Measurements from ENCODE around the gene BCAS4.

BCAS4 gene

GRCh38 chr20:50821994-50822393 lies 27.1 kb downstream of the BCAS4 start:
- H3K9me3 ChIP-seq (ENCODE audit: control insufficient read depth, low read length): no peaks in the 10 kb centered on the region
- no peak overlapping the region for H3K27ac ChIP-seq (ENCODE audit: insufficient read depth, low read depth, low read length, poor library complexity, severe bottlenecking)
- no peaks in the 10 kb centered on the region for H3K4me1 ChIP-seq (ENCODE audit: control insufficient read depth, insufficient read depth, low read length)
- no peak overlapping the region for H3K4me3 ChIP-seq (ENCODE audit: insufficient read depth, low read depth, low read length)
- H3K36me3 ChIP-seq (ENCODE audit: control insufficient read depth, insufficient read depth, low read length): no peaks in the 10 kb centered on the region
- 94 to 96% methylated on average over 7 of the region's 7 CpGs for WGBS, 2 experiments
- no peaks in the 10 kb centered on the region for H3K27me3 ChIP-seq (ENCODE audit: control insufficient read depth, insufficient read depth, low read length, poor library complexity, severe bottlenecking)

GRCh38 chr20:50823319-50823718 lies 28.5 kb downstream of the BCAS4 start:
- Histone ChIP-seq H3K4me1 (ENCODE audit: control insufficient read depth, insufficient read depth, low read length) (no peaks in the 10 kb centered on the region), H3K4me3 (ENCODE audit: insufficient read depth, low read depth, low read length) (no peak overlapping the region), H3K27me3 (ENCODE audit: control insufficient read depth, insufficient read depth, low read length, poor library complexity, severe bottlenecking) (no peaks in the 10 kb centered on the region), H3K9me3 (ENCODE audit: control insufficient read depth, low read length) (no peaks in the 10 kb centered on the region), H3K27ac (ENCODE audit: insufficient read depth, low read depth, low read length, poor library complexity, severe bottlenecking) (no peak overlapping the region), H3K36me3 (ENCODE audit: control insufficient read depth, insufficient read depth, low read length) (no peaks in the 10 kb centered on the region)
- WGBS, 2 experiments: 86 to 98% methylated on average over 5 to 6 of the region's 6 CpGs

- no peaks in the 10 kb centered on the region for H3K27me3 ChIP-seq (ENCODE audit: control insufficient read depth, insufficient read depth, low read length, poor library complexity, severe bottlenecking)
- no peaks in the 10 kb centered on the region for H3K4me1 ChIP-seq (ENCODE audit: control insufficient read depth, insufficient read depth, low read length)
- H3K9me3 ChIP-seq (ENCODE audit: control insufficient read depth, low read length): no peaks in the 10 kb centered on the region
- WGBS, 2 experiments: 95 to 97% methylated on average over 3 of the region's 3 CpGs
- no peaks in the 10 kb centered on the region for H3K36me3 ChIP-seq (ENCODE audit: control insufficient read depth, insufficient read depth, low read length)
- no peak overlapping the region for H3K4me3 ChIP-seq (ENCODE audit: insufficient read depth, low read depth, low read length)
- H3K27ac ChIP-seq (ENCODE audit: insufficient read depth, low read depth, low read length, poor library complexity, severe bottlenecking): no peak overlapping the region
Observed at GRCh38 chr20:50824137-50824536, 29.3 kb downstream of the BCAS4 start.

GRCh38 chr20:50826121-50826520 lies 31.3 kb downstream of the BCAS4 start:
- 86 to 95% methylated on average over 2 of the region's 2 CpGs for WGBS, 2 experiments
- Histone ChIP-seq H3K4me3 (ENCODE audit: insufficient read depth, low read depth, low read length) (no peak overlapping the region), H3K4me1 (ENCODE audit: control insufficient read depth, insufficient read depth, low read length) (no peaks in the 10 kb centered on the region), H3K27me3 (ENCODE audit: control insufficient read depth, insufficient read depth, low read length, poor library complexity, severe bottlenecking) (no peaks in the 10 kb centered on the region), H3K36me3 (ENCODE audit: control insufficient read depth, insufficient read depth, low read length) (no peaks in the 10 kb centered on the region), H3K27ac (ENCODE audit: insufficient read depth, low read depth, low read length, poor library complexity, severe bottlenecking) (no peak overlapping the region), H3K9me3 (ENCODE audit: control insufficient read depth, low read length) (no peaks in the 10 kb centered on the region)

GRCh38 chr20:50828363-50829136 lies 33.7 kb downstream of the BCAS4 start:
- H3K4me1 ChIP-seq (ENCODE audit: control insufficient read depth, insufficient read depth, low read length): no peaks in the 10 kb centered on the region
- H3K27me3 ChIP-seq (ENCODE audit: control insufficient read depth, insufficient read depth, low read length, poor library complexity, severe bottlenecking): no peaks in the 10 kb centered on the region
- H3K9me3 ChIP-seq (ENCODE audit: control insufficient read depth, low read length): no peaks in the 10 kb centered on the region
- WGBS, 2 experiments: 93% methylated on average over 13 of the region's 13 CpGs
- H3K4me3 ChIP-seq (ENCODE audit: insufficient read depth, low read depth, low read length): no peak overlapping the region
- H3K27ac ChIP-seq (ENCODE audit: insufficient read depth, low read depth, low read length, poor library complexity, severe bottlenecking): no peak overlapping the region
- H3K36me3 ChIP-seq (ENCODE audit: control insufficient read depth, insufficient read depth, low read length): no peaks in the 10 kb centered on the region

- H3K36me3 ChIP-seq (ENCODE audit: control insufficient read depth, insufficient read depth, low read length): no peaks in the 10 kb centered on the region
- WGBS, 2 experiments: 81 to 87% methylated on average over 6 of the region's 6 CpGs
- H3K27me3 ChIP-seq (ENCODE audit: control insufficient read depth, insufficient read depth, low read length, poor library complexity, severe bottlenecking): no peaks in the 10 kb centered on the region
Observed at GRCh38 chr20:50831622-50832021, 36.8 kb downstream of the BCAS4 start.

GRCh38 chr20:50834599-50835005 lies 39.7 kb downstream of the BCAS4 start:
- no peaks in the 10 kb centered on the region for H3K27me3 ChIP-seq (ENCODE audit: control insufficient read depth, insufficient read depth, low read length, poor library complexity, severe bottlenecking)
- no peaks in the 10 kb centered on the region for H3K4me1 ChIP-seq (ENCODE audit: control insufficient read depth, insufficient read depth, low read length)
- H3K27ac ChIP-seq (ENCODE audit: insufficient read depth, low read depth, low read length, poor library complexity, severe bottlenecking): no peak overlapping the region
- no peaks in the 10 kb centered on the region for H3K36me3 ChIP-seq (ENCODE audit: control insufficient read depth, insufficient read depth, low read length)
- H3K9me3 ChIP-seq (ENCODE audit: control insufficient read depth, low read length): no peaks in the 10 kb centered on the region
- H3K4me3 ChIP-seq (ENCODE audit: insufficient read depth, low read depth, low read length): no peak overlapping the region
- WGBS, 2 experiments: 91 to 93% methylated on average over 5 of the region's 5 CpGs

More at GRCh38 chr20:50831622-50832021, 36.8 kb downstream of the BCAS4 start:
- no peaks in the 10 kb centered on the region for H3K4me1 ChIP-seq (ENCODE audit: control insufficient read depth, insufficient read depth, low read length)
- no peak overlapping the region for H3K4me3 ChIP-seq (ENCODE audit: insufficient read depth, low read depth, low read length)
- H3K9me3 ChIP-seq (ENCODE audit: control insufficient read depth, low read length): no peaks in the 10 kb centered on the region
- no peak overlapping the region for H3K27ac ChIP-seq (ENCODE audit: insufficient read depth, low read depth, low read length, poor library complexity, severe bottlenecking)

GRCh38 chr20:50837532-50838321 lies 42.9 kb downstream of the BCAS4 start:
- Histone ChIP-seq H3K27ac (ENCODE audit: insufficient read depth, low read depth, low read length, poor library complexity, severe bottlenecking) (no peak overlapping the region), H3K4me1 (ENCODE audit: control insufficient read depth, insufficient read depth, low read length) (no peaks in the 10 kb centered on the region), H3K36me3 (ENCODE audit: control insufficient read depth, insufficient read depth, low read length) (no peaks in the 10 kb centered on the region), H3K27me3 (ENCODE audit: control insufficient read depth, insufficient read depth, low read length, poor library complexity, severe bottlenecking) (no peaks in the 10 kb centered on the region), H3K4me3 (ENCODE audit: insufficient read depth, low read depth, low read length) (no peak overlapping the region), H3K9me3 (ENCODE audit: control insufficient read depth, low read length) (no peaks in the 10 kb centered on the region)
- 92 to 96% methylated on average over 22 of the region's 22 CpGs for WGBS, 2 experiments

GRCh38 chr20:50838322-50838625 lies 43.4 kb downstream of the BCAS4 start:
- 94 to 95% methylated on average over 8 of the region's 8 CpGs for WGBS, 2 experiments
- Histone ChIP-seq H3K9me3 (ENCODE audit: control insufficient read depth, low read length) (no peaks in the 10 kb centered on the region), H3K4me3 (ENCODE audit: insufficient read depth, low read depth, low read length) (no peak overlapping the region), H3K27me3 (ENCODE audit: control insufficient read depth, insufficient read depth, low read length, poor library complexity, severe bottlenecking) (no peaks in the 10 kb centered on the region), H3K4me1 (ENCODE audit: control insufficient read depth, insufficient read depth, low read length) (no peaks in the 10 kb centered on the region), H3K36me3 (ENCODE audit: control insufficient read depth, insufficient read depth, low read length) (no peaks in the 10 kb centered on the region), H3K27ac (ENCODE audit: insufficient read depth, low read depth, low read length, poor library complexity, severe bottlenecking) (no peak overlapping the region)

GRCh38 chr20:50838707-50839385 lies 44.0 kb downstream of the BCAS4 start:
- Histone ChIP-seq H3K4me1 (ENCODE audit: control insufficient read depth, insufficient read depth, low read length) (no peaks in the 10 kb centered on the region), H3K9me3 (ENCODE audit: control insufficient read depth, low read length) (no peaks in the 10 kb centered on the region), H3K36me3 (ENCODE audit: control insufficient read depth, insufficient read depth, low read length) (no peaks in the 10 kb centered on the region), H3K27me3 (ENCODE audit: control insufficient read depth, insufficient read depth, low read length, poor library complexity, severe bottlenecking) (no peaks in the 10 kb centered on the region), H3K4me3 (ENCODE audit: insufficient read depth, low read depth, low read length) (no peak overlapping the region), H3K27ac (ENCODE audit: insufficient read depth, low read depth, low read length, poor library complexity, severe bottlenecking) (no peak overlapping the region)
- WGBS, 2 experiments: 89 to 93% methylated on average over 8 of the region's 8 CpGs

Data from ectodermal cell (in vitro differentiated cells).